Measurements from ENCODE around the gene NSG1.

NSG1 gene

DNA sequence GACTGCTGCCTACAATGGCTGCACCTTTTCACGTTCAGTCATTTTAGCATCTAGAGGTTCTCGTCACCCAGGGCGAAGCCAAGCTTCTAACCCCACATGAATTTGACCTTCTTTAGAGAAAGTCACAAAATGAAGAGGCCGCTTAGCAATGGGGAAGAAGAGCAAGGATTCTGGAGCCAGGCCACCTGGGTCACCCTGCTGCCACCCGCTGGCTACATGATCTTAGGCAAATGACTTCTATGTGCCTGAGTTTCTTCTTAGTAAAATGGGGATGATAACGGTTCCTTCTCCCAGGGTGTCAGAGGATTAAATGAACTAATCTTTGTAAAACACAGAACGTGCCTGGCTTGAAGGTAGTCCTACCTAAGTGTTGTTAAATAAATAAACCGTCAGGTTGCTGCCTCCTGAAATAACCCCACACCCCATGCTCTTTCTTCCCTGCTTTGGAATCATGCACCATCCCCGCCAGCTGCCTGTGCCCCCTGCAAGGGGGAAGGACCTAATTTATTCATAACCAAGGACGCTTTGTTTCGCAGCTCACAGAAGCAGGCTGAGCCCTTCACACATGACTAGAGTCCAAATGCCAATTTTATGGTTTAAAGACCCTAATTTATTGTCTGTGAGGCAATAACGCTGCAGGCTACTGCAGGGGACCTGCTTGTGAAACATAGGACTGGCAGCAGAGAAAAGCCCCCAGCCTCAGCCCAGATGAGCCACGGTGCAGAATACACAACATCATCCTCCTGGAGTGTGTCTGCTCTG lies 28.6 kb upstream of the NSG1 start:
- Mint-ChIP-seq H3K27ac (no peak overlapping the region), H3K4me1 (ENCODE audit: low read depth) (no peaks in the 10 kb centered on the region), H3K9me3 (peaks cover under 1% of the 10 kb centered on the region)

GRCh38 chr4:4361883-4362282 lies 25.0 kb upstream of the NSG1 start:
- H3K27me3 Mint-ChIP-seq (ENCODE audit: low read depth), result peaks cover 6% of the 10 kb centered on the region
- no peak overlapping the region for H3K27ac Mint-ChIP-seq
- no peaks in the 10 kb centered on the region for H3K36me3 Mint-ChIP-seq (ENCODE audit: low read depth)
- H3K4me3 Mint-ChIP-seq, result no peak overlapping the region
- H3K9me3 Mint-ChIP-seq, result peaks cover 13% of the 10 kb centered on the region
- no peaks in the 10 kb centered on the region for H3K4me1 Mint-ChIP-seq (ENCODE audit: low read depth)

More for the DNA sequence above, 28.6 kb upstream of the NSG1 start:
- no peaks in the 10 kb centered on the region for H3K36me3 Mint-ChIP-seq (ENCODE audit: low read depth)
- H3K27me3 Mint-ChIP-seq (ENCODE audit: low read depth), result peaks cover 6% of the 10 kb centered on the region
- H3K4me3 Mint-ChIP-seq, result no peak overlapping the region

GRCh38 chr4:4362991-4363697 lies 23.8 kb upstream of the NSG1 start:
- Mint-ChIP-seq H3K4me3 (no peak overlapping the region), H3K36me3 (ENCODE audit: low read depth) (no peaks in the 10 kb centered on the region), H3K9me3 (peaks cover 15% of the 10 kb centered on the region), H3K4me1 (ENCODE audit: low read depth) (no peaks in the 10 kb centered on the region), H3K27ac (no peak overlapping the region), H3K27me3 (ENCODE audit: low read depth) (no peaks in the 10 kb centered on the region)

DNA sequence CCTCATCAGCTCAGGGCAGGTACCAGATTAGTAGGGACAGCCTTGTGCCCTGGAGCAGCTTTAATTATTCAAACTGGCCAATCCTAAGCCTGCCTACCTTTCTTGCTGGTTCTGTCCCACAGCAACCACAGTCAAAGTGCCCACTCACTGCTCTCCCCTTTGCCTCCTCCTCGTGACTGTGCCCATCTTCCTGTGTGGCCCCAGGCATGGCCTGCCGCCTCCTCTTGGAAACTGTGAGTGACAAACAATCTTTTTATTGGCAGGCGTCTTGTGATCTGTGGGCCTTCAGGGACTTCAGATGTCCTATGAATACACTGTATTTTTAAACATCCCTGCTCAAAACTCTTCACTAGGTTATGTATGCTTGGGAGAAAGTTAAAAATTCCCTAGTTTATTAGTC lies 22.8 kb upstream of the NSG1 start:
- Mint-ChIP-seq H3K27me3 (ENCODE audit: low read depth) (no peaks in the 10 kb centered on the region), H3K4me3 (no peak overlapping the region), H3K36me3 (ENCODE audit: low read depth) (no peaks in the 10 kb centered on the region), H3K27ac (no peak overlapping the region), H3K9me3 (peaks cover 15% of the 10 kb centered on the region), H3K4me1 (ENCODE audit: low read depth) (no peaks in the 10 kb centered on the region)

DNA sequence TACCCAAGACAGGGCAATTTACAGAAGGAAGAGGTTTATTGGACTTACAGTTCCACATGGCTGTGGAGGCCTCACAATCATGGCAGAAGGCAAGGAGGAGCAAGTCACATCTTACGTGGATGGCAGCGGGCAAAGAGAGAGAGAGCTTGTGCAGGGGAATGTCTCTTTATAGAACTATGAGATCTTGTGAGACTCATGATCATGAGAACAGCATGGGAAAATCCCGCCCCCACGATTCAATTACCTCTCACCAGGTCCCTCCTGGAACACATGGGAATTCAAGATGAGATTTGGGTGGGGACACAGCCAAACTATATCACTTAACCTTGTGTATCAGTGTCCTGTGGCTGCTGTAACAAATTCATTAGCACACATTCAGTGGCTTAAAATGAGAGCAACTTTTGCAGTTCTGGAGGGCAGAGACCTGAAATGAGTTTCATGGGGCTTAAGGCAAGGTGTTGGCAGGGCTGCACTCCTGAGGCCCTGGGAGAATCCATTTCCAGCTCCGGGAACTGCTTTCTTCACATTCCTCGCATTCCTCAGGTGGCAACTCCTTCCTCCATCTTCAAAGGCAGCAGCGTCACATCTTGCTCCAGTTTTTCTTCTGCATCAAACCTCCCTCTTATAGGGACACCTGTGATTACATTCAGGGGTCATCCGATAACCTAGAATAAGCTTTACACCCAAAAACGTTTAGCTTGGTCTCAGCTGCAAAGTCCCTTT lies 22.3 kb upstream of the NSG1 start:
- no peaks in the 10 kb centered on the region for H3K36me3 Mint-ChIP-seq (ENCODE audit: low read depth)
- no peak overlapping the region for H3K27ac Mint-ChIP-seq
- H3K9me3 Mint-ChIP-seq, result peaks cover 15% of the 10 kb centered on the region
- H3K27me3 Mint-ChIP-seq (ENCODE audit: low read depth), result no peaks in the 10 kb centered on the region
- H3K4me3 Mint-ChIP-seq, result no peak overlapping the region
- H3K4me1 Mint-ChIP-seq (ENCODE audit: low read depth), result no peaks in the 10 kb centered on the region

GRCh38 chr4:4368809-4369580 lies 17.9 kb upstream of the NSG1 start:
- H3K27me3 Mint-ChIP-seq (ENCODE audit: low read depth), result no peaks in the 10 kb centered on the region
- no peak overlapping the region for H3K4me3 Mint-ChIP-seq
- H3K27ac Mint-ChIP-seq, result no peak overlapping the region
- H3K36me3 Mint-ChIP-seq (ENCODE audit: low read depth), result no peaks in the 10 kb centered on the region
- no peaks in the 10 kb centered on the region for H3K4me1 Mint-ChIP-seq (ENCODE audit: low read depth)
- peaks cover 15% of the 10 kb centered on the region for H3K9me3 Mint-ChIP-seq

GRCh38 chr4:4374388-4375098 lies 12.4 kb upstream of the NSG1 start:
- Mint-ChIP-seq H3K9me3 (peaks cover 8% of the 10 kb centered on the region), H3K27me3 (ENCODE audit: low read depth) (peaks cover 12% of the 10 kb centered on the region), H3K27ac (no peak overlapping the region), H3K4me3 (no peak overlapping the region), H3K4me1 (ENCODE audit: low read depth) (no peaks in the 10 kb centered on the region), H3K36me3 (ENCODE audit: low read depth) (no peaks in the 10 kb centered on the region)

DNA sequence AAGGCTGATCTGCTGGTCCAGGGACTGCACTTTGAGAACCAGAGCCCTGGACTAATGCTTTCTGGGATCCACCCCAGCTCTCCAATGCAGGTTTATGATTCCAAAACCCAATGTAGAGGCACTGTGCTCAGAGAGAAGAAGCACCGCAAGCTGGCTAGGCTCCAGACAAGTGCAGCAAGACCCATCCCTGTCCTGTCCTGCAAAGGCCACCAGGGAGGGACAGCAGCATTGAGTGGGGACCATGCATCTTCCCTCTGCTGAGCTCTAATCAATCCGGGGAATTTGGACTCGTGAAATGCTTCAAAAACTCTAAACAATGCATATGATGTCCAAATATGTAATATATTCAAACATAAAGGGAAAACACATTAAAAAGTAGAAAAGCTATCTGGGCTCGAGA lies 10.8 kb upstream of the NSG1 start:
- Mint-ChIP-seq H3K4me1 (ENCODE audit: low read depth) (no peaks in the 10 kb centered on the region), H3K36me3 (ENCODE audit: low read depth) (no peaks in the 10 kb centered on the region), H3K27me3 (ENCODE audit: low read depth) (peaks cover 13% of the 10 kb centered on the region), H3K27ac (no peak overlapping the region), H3K4me3 (no peak overlapping the region), H3K9me3 (peaks cover 8% of the 10 kb centered on the region)

DNA sequence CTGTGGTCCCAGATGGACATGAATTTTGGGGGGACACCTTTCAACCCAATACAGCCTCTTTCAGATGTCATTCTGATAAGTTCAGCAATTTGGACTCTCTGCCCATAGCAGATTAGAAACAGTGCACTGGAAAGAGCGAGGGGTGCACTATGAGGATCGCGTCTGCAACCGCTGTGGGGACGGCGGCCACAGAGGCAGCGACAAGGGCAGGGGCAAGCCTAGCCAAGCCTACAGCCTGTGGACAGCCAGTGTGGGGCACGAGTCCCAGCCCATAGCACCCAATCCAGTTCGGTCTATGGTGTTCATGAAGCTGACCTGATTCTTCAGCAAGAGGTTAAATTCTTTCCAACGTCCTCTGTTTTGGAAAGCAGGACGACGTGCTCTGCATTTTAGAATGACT lies 9.7 kb upstream of the NSG1 start:
- no peak overlapping the region for H3K4me3 Mint-ChIP-seq
- H3K9me3 Mint-ChIP-seq, result peaks cover 8% of the 10 kb centered on the region
- no peak overlapping the region for H3K27ac Mint-ChIP-seq
- H3K27me3 Mint-ChIP-seq (ENCODE audit: low read depth), result peaks cover 16% of the 10 kb centered on the region
- H3K36me3 Mint-ChIP-seq (ENCODE audit: low read depth), result no peaks in the 10 kb centered on the region
- H3K4me1 Mint-ChIP-seq (ENCODE audit: low read depth), result no peaks in the 10 kb centered on the region

DNA sequence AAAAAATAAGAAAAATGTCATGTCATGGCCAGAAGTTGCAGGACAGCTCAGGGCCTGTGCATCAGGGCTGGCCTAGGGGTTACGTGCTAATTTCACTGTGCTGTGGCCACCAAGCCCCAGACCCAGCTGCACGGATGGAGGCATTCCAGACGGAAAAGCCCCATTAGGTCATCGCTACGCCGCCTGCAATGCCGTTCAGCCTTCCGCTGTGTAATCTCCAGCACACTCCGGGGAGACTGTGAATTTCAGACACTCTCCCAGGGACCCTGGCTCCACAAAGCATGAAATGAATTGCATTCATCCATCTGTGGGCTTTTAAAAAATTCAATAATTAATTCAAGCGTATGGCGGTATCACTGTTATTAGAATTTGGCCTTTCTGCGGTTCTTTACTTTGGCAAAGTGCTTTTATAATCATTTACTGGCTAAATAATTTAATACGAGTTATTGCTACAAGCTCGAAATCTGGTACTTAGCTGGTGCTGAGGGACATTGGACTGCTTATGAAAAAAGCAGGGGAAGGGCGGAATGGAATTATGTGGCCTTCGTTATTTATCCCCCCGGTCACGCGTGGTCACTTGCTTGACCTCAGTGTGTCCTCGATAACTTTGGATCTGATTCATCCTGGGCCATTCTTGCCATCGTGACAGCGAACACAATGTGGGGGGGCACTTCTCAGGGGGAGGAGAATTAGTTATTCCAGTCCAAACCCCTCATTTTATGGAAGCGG lies 9.0 kb upstream of the NSG1 start:
- no peaks in the 10 kb centered on the region for H3K36me3 Mint-ChIP-seq (ENCODE audit: low read depth)
- H3K27ac Mint-ChIP-seq, result no peak overlapping the region
- H3K4me3 Mint-ChIP-seq, result no peak overlapping the region
- peaks cover 23% of the 10 kb centered on the region for H3K27me3 Mint-ChIP-seq (ENCODE audit: low read depth)
- H3K4me1 Mint-ChIP-seq (ENCODE audit: low read depth), result no peaks in the 10 kb centered on the region
- peaks cover 8% of the 10 kb centered on the region for H3K9me3 Mint-ChIP-seq

DNA sequence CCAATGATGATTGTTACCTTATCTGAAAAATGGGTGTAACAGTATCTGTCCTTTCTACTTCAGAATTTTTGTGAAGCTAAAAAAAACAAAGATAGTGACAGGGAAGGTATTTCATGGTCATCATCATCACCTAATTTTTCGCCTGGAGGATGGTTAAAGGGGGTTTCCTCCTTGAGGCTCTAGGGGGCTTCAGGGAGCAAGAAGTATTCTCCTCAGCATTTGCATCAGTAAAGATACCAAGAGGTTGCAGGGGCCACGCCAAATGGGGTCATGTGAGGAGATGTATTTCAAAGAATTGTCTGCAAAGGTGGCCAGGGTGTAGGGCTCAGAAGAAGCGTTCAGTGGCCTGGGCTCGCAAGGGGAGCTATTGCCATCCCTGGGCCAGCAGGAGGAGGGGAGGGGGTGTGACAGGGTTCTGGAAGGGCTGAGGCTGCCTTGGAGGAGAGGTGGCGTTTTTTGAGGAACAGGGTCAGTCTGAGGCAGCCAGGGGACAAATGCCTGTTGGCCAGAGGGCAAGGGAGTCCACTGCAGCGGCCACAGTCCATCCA lies 7.3 kb upstream of the NSG1 start:
- Mint-ChIP-seq H3K9me3 (peaks cover 4% of the 10 kb centered on the region), H3K4me3 (no peak overlapping the region), H3K27ac (no peak overlapping the region), H3K27me3 (ENCODE audit: low read depth) (peaks cover 39% of the 10 kb centered on the region), H3K36me3 (ENCODE audit: low read depth) (no peaks in the 10 kb centered on the region), H3K4me1 (ENCODE audit: low read depth) (no peaks in the 10 kb centered on the region)

- no peak overlapping the region for H3K4me3 Mint-ChIP-seq
- no peak overlapping the region for H3K27ac Mint-ChIP-seq
- H3K4me1 Mint-ChIP-seq (ENCODE audit: low read depth), result peaks cover under 1% of the 10 kb centered on the region
- no peaks in the 10 kb centered on the region for H3K9me3 Mint-ChIP-seq
- no peaks in the 10 kb centered on the region for H3K36me3 Mint-ChIP-seq (ENCODE audit: low read depth)
- H3K27me3 Mint-ChIP-seq (ENCODE audit: low read depth), result peaks cover 47% of the 10 kb centered on the region
These were observed 3.8 kb upstream of the NSG1 start for GRCh38 chr4:4383085-4383484.

GRCh38 chr4:4384837-4385236 lies 2.1 kb upstream of the NSG1 start:
- peaks cover 55% of the 10 kb centered on the region for H3K27me3 Mint-ChIP-seq (ENCODE audit: low read depth)
- H3K36me3 Mint-ChIP-seq (ENCODE audit: low read depth), result no peaks in the 10 kb centered on the region
- H3K4me3 Mint-ChIP-seq, result no peak overlapping the region

More at GRCh38 chr4:4384837-4385236, 2.1 kb upstream of the NSG1 start:
- Mint-ChIP-seq H3K27ac (no peak overlapping the region), H3K4me1 (ENCODE audit: low read depth) (peaks cover 3% of the 10 kb centered on the region), H3K9me3 (no peaks in the 10 kb centered on the region)

All from T-helper 1 cell treated with Interleukin-12 subunit alpha and Interleukin-12 subunit beta and Interleukin-4 antibody, amounts not matched to agents 30 μg/mL and 1 μg/mL, for 36 hours (primary cell).